CD1c-positive myeloid dendritic cell (primary cell): ENCODE data around the gene MFSD11.
"Not testable (repeated sequence)": the region's sequence is repeated elsewhere in the genome, so short reads cannot be mapped to it uniquely, and the experiment has no call there.

ENCODE experiments used
- DNase-seq: peaks from one replicate; pipeline ENCODE4 v3.0.0-alpha.2; 2016; ENCODE audit errors: extremely low spot score

MFSD11 gene

GRCh38 chr17:76709077-76709950 lies 28.6 kb upstream of the MFSD11 start:
- no peak for DNase-seq

- DNase-seq, result not testable (repeated sequence)
Measured at GRCh38 chr17:76709951-76710862, 27.7 kb upstream of the MFSD11 start.

GRCh38 chr17:76710863-76711611 lies 26.9 kb upstream of the MFSD11 start, which contains the start of gene MXRA7:
TSS of gene MXRA7 (minus strand) at chr17:76710965. CDS start at chr17:76710946, 19 bp downstream.
- peak; percentile 58 for DNase-seq

- DNase-seq, result not testable (repeated sequence)
Measured at GRCh38 chr17:76712321-76712720, 25.6 kb upstream of the MFSD11 start.

GRCh38 chr17:76713765-76714164 lies 24.2 kb upstream of the MFSD11 start:
- DNase-seq, result no peak

GRCh38 chr17:76714336-76714735 lies 23.6 kb upstream of the MFSD11 start:
- DNase-seq, result no peak

GRCh38 chr17:76714822-76715495 lies 23.0 kb upstream of the MFSD11 start:
- DNase-seq, result peak; percentile 73

GRCh38 chr17:76715496-76715830 lies 22.5 kb upstream of the MFSD11 start:
- no peak for DNase-seq

- DNase-seq, result peak; percentile 84
Measured at GRCh38 chr17:76716146-76716838, 21.6 kb upstream of the MFSD11 start.

- no peak for DNase-seq
Measured at GRCh38 chr17:76716839-76717215, 21.1 kb upstream of the MFSD11 start.

- no peak for DNase-seq
Measured at GRCh38 chr17:76718516-76718915, 19.4 kb upstream of the MFSD11 start.

- DNase-seq, result no peak
Measured at GRCh38 chr17:76720211-76720610, 17.7 kb upstream of the MFSD11 start.

- no peak for DNase-seq
Measured at GRCh38 chr17:76720941-76721340, 17.0 kb upstream of the MFSD11 start.

- no peak for DNase-seq
Measured at GRCh38 chr17:76721463-76721862, 16.5 kb upstream of the MFSD11 start.

- DNase-seq, result no peak
Measured at GRCh38 chr17:76722279-76722678, 15.6 kb upstream of the MFSD11 start.

GRCh38 chr17:76722977-76723376 lies 14.9 kb upstream of the MFSD11 start:
- not testable (repeated sequence) for DNase-seq

GRCh38 chr17:76723812-76724211 lies 14.1 kb upstream of the MFSD11 start:
- no peak for DNase-seq

- DNase-seq, result peak; percentile 69
Measured at GRCh38 chr17:76725580-76726230, 12.2 kb upstream of the MFSD11 start.

- peak; percentile 97 for DNase-seq
Measured at GRCh38 chr17:76726231-76726775, 11.6 kb upstream of the MFSD11 start, which contains the start of gene JMJD6. TSS of gene JMJD6 (minus strand) at chr17:76726606. CDS start at chr17:76726475, 131 bp downstream.
